ENCODE measurements around the gene SIAH2.
A peak's percentile ranks its signal among the peaks of the same experiment; 100 is the strongest.

SIAH2 gene

GRCh38 chr3:150773616-150774192 is 10.7 kb upstream of the SIAH2 start:
- no peak for DNase-seq

GRCh38 chr3:150771600-150771999 is 8.6 kb upstream of the SIAH2 start:
- peak in 1 of 2 experiments; percentile 75 for DNase-seq

GRCh38 chr3:150770681-150771080 is 7.7 kb upstream of the SIAH2 start:
- no peak for DNase-seq

- DNase-seq: no peak
Observed at GRCh38 chr3:150766742-150767141, 3.8 kb upstream of the SIAH2 start.

- no peak for DNase-seq
Observed at GRCh38 chr3:150765949-150766720, 3.2 kb upstream of the SIAH2 start.

GRCh38 chr3:150764967-150765366 is 2.0 kb upstream of the SIAH2 start:
- no peak for DNase-seq

GRCh38 chr3:150764566-150764965 is 1.6 kb upstream of the SIAH2 start:
- peak in 1 of 2 experiments; percentile 35 for DNase-seq

- peak; percentile 66 to 76 for DNase-seq
Observed at GRCh38 chr3:150763841-150764483, 993 bp upstream of the SIAH2 start.

GRCh38 chr3:150762662-150763121 is 277 bp downstream of the SIAH2 start:
- no peak for DNase-seq

GRCh38 chr3:150761831-150762661 is 923 bp downstream of the SIAH2 start:
- DNase-seq: peak; percentile 62 to 78

- no peak for DNase-seq
Observed at GRCh38 chr3:150760431-150761200, 2.4 kb downstream of the SIAH2 start.

- DNase-seq: no peak
Observed at GRCh38 chr3:150759947-150760346, 3.0 kb downstream of the SIAH2 start.

- DNase-seq: no peak
Observed at GRCh38 chr3:150759319-150759718, 3.6 kb downstream of the SIAH2 start.

GRCh38 chr3:150757768-150758167 is 5.2 kb downstream of the SIAH2 start:
- no peak for DNase-seq

- no peak for DNase-seq
Observed at GRCh38 chr3:150757364-150757763, 5.6 kb downstream of the SIAH2 start.

GRCh38 chr3:150756491-150757059 is 6.4 kb downstream of the SIAH2 start:
- no peak for DNase-seq

- DNase-seq: no peak
Observed at GRCh38 chr3:150755902-150756301, 7.1 kb downstream of the SIAH2 start.

GRCh38 chr3:150754896-150755295 is 8.1 kb downstream of the SIAH2 start:
- no peak for DNase-seq

- DNase-seq: no peak
Observed at GRCh38 chr3:150751781-150752263, 11.1 kb downstream of the SIAH2 start.

GRCh38 chr3:150749255-150749654 is 13.7 kb downstream of the SIAH2 start:
- no peak for DNase-seq

- no peak for DNase-seq
Observed at GRCh38 chr3:150748684-150749047, 14.3 kb downstream of the SIAH2 start.
